Measurements from ENCODE around the gene SLC29A3. TPM values are rescaled to one million over a fixed set of nuclear protein-coding genes. Genes with fewer than 3 reads are reported as not detected.

SLC29A3 gene
- total RNA-seq, 1 donor from 2014 or later = 11.4 TPM

DNA sequence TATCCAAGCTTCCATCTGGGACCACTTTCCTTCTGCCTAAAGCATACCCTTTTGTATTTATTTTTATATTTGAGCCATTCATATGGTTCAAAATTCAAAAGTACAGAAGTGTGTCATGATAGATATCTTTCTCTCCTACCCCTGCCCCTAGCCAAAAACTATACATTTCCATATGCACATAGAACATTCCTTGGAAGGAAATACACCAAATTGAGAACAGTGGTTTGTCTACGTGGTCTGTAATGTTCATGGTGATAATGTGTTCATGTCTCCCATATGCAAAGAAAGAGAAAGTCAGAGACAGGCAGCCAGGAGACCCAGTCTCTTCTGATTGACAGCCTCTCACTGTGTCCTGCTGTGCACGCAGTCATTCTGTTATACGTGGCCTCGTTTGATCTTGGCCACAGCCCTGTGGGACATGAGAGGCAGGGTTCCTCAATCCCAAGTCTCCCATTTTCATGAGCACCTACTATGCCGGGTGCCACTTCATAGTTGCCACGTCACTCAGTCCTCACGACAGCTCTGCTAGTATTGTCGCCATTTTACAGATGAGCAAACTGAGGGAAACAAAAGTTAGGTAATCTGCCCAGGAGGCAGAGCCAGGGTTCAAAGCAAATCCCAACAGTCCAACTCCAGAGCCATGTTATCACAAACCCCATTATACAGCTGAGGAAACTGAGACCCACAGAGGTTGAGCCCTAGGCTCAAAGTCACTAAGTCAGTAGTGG lies 69.7 kb downstream of the SLC29A3 start:
- H3K4me1 Mint-ChIP-seq = peaks cover 8% of the 10 kb centered on the region
- no peak overlapping the region for H3K27ac Mint-ChIP-seq
- no peaks in the 10 kb centered on the region for H3K9me3 Mint-ChIP-seq
- no peaks in the 10 kb centered on the region for H3K36me3 Mint-ChIP-seq
- H3K4me3 Mint-ChIP-seq = no peak overlapping the region
- H3K27me3 Mint-ChIP-seq (ENCODE audit: low read depth) = peaks cover 47% of the 10 kb centered on the region
- TF ChIP-seq, protein P1, sequence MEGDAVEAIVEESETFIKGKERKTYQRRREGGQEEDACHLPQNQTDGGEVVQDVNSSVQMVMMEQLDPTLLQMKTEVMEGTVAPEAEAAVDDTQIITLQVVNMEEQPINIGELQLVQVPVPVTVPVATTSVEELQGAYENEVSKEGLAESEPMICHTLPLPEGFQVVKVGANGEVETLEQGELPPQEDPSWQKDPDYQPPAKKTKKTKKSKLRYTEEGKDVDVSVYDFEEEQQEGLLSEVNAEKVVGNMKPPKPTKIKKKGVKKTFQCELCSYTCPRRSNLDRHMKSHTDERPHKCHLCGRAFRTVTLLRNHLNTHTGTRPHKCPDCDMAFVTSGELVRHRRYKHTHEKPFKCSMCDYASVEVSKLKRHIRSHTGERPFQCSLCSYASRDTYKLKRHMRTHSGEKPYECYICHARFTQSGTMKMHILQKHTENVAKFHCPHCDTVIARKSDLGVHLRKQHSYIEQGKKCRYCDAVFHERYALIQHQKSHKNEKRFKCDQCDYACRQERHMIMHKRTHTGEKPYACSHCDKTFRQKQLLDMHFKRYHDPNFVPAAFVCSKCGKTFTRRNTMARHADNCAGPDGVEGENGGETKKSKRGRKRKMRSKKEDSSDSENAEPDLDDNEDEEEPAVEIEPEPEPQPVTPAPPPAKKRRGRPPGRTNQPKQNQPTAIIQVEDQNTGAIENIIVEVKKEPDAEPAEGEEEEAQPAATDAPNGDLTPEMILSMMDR (IDR thresholded peaks at IDR 0.05; ENCODE audit: unreplicated experiment) = no peak
- DNase-seq (ENCODE audit: low spot score in 2 of 2, unreplicated experiment in 2 of 2) = no peak

DNA sequence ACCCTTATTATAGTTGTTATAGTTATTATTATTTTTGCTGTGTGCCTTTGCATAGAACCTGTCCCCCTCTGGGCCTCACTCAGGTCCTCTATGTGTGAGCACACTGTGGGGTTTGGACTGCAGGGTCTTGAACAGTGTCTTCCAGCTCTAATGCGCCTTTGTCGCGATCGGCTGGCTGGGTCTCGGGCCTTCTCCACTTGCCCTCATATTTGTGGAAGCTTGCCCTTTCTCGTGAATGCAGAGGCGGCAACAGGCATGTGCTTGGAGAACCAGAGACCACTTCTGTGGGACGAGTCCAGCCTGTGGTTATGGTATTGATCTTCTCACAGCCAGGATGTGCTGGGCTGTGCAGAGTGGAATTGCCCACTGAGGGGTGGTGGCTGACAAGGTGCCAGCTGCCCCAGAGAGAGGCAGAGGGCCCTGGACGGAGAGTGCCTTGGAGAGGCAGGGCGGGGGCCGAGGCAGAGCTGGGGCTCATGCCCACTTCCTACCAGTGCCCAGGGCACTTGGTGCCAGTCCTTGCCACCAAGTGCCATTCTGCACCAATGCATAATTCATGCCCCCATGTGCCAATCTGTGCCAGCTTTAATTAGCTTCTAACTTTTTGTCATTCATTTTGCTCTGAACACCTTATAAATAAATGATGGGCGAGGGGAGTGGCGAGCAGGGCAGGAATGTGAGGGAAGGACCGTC lies 70.9 kb downstream of the SLC29A3 start:
- peaks cover 8% of the 10 kb centered on the region for H3K4me1 Mint-ChIP-seq
- H3K4me3 Mint-ChIP-seq = no peak overlapping the region
- DNase-seq (ENCODE audit: low spot score in 2 of 2, unreplicated experiment in 2 of 2) = no peak
- H3K27me3 Mint-ChIP-seq (ENCODE audit: low read depth) = peaks cover 51% of the 10 kb centered on the region
- H3K27ac Mint-ChIP-seq = no peak overlapping the region
- TF ChIP-seq, protein P1 (IDR thresholded peaks at IDR 0.05; ENCODE audit: unreplicated experiment) = no peak
- no peaks in the 10 kb centered on the region for H3K36me3 Mint-ChIP-seq
- no peaks in the 10 kb centered on the region for H3K9me3 Mint-ChIP-seq

DNA sequence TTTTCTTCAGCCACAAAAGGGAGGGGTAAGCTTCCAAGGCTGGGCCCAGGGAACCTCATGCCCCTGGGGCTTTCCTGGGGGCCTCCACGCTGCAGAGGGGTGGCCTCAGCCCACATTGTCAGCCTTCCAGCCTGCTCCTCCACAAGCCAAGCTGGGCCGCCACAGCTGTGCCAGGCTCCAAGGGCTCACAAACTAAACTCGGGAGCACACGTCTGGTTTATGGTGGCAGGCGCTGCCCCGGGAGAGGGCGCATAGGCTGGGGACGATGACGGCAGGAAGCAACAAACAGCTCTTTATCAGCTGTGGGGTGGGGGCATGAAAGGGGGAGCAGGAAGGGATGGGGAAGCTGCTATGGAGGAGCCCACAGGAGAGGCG lies 71.4 kb downstream of the SLC29A3 start:
- Mint-ChIP-seq H3K4me3 (no peak overlapping the region), H3K36me3 (no peaks in the 10 kb centered on the region), H3K9me3 (no peaks in the 10 kb centered on the region), H3K27ac (no peak overlapping the region), H3K27me3 (ENCODE audit: low read depth) (peaks cover 55% of the 10 kb centered on the region), H3K4me1 (peaks cover 8% of the 10 kb centered on the region)
- no peak for DNase-seq (ENCODE audit: low spot score in 2 of 2, unreplicated experiment in 2 of 2)
- TF ChIP-seq, protein P1 (IDR thresholded peaks at IDR 0.05; ENCODE audit: unreplicated experiment) = no peak

DNA sequence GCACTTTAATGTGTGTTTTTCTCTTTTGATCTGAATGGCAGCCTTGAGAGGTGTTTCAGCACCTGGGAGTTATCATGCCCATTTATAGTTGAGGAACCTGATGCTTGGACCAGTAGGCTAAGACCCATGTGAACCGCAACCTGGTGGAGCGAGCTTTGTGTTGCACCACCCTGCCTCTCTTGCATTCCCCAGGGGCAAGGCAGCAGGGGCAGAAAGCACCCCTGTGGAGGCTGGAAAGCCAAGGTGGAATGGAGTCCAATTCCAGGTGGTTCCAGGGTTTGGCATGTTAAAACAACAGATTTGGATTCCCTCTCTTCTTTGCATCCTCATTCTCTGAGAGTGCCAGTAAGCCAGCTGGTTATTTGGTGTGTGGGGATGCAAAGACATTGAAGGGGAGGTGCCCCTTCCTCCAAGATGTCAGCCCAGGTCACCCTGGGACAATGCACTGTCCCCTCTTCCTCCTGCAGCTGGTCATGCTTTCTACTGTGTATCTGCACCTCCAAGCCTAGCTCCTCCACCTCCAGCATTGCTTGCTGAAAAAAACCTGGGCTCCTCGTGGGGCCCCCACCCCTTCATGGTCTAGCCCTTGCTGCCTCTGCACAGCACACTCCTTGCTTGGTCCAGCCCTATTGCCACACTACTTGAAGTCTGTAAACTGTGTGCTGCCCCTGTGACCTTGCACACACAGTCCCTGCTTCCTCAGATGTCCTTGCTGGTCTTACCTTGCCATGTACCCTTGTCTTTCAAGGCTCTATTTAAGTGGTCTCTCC lies 72.0 kb downstream of the SLC29A3 start:
- TF ChIP-seq, protein P1 (IDR thresholded peaks at IDR 0.05; ENCODE audit: unreplicated experiment) = no peak
- no peaks in the 10 kb centered on the region for H3K9me3 Mint-ChIP-seq
- no peak overlapping the region for H3K27ac Mint-ChIP-seq
- H3K36me3 Mint-ChIP-seq = no peaks in the 10 kb centered on the region
- DNase-seq (ENCODE audit: low spot score in 2 of 2, unreplicated experiment in 2 of 2) = no peak
- peaks cover 11% of the 10 kb centered on the region for H3K4me1 Mint-ChIP-seq
- H3K27me3 Mint-ChIP-seq (ENCODE audit: low read depth) = peaks cover 60% of the 10 kb centered on the region
- H3K4me3 Mint-ChIP-seq = no peak overlapping the region

DNA sequence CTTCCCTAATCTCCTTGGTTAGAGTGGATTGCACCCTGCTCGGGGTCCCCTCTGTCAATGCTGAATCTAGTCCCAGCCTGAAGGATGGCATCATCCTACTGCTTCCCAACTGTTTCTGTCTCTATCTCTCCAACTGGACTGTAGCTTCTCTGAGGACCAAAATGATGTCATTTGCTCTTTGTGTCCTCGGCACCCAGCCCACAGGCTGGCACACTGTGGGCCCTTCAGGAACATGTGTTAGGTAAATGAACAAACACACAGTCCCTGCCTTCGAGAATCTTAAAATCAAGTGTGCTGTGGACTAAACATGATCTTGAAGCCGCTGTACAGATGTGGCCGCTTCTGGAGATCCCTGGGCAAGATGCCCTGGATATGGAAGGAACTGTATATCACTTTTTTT lies 72.6 kb downstream of the SLC29A3 start:
- H3K36me3 Mint-ChIP-seq = no peaks in the 10 kb centered on the region
- no peak for DNase-seq (ENCODE audit: low spot score in 2 of 2, unreplicated experiment in 2 of 2)
- H3K4me1 Mint-ChIP-seq = peaks cover 11% of the 10 kb centered on the region
- no peak overlapping the region for H3K4me3 Mint-ChIP-seq
- no peak overlapping the region for H3K27ac Mint-ChIP-seq
- TF ChIP-seq, protein P1 (IDR thresholded peaks at IDR 0.05; ENCODE audit: unreplicated experiment) = no peak
- H3K9me3 Mint-ChIP-seq = no peaks in the 10 kb centered on the region
- H3K27me3 Mint-ChIP-seq (ENCODE audit: low read depth) = peaks cover 59% of the 10 kb centered on the region

All from mesothelial cell of epicardium (in vitro differentiated cells).